BJ (cell line): Measurements from ENCODE around the gene CASKIN2. TPM values are rescaled to one million over a fixed set of nuclear protein-coding genes. Genes with fewer than 3 reads are reported as not detected.

ENCODE experiments used
- CTCF ChIA-PET: fragments of 350-600 bp; formaldehyde crosslinking; extraction: SDS; loops from one replicate; lab custom pipeline; 2021; ENCODE audit warnings: antibody characterized with exemption, inconsistent platforms; lab: Yijun Ruan, JAX
- POLR2A ChIA-PET: fragments of 300-600 bp; sonication (Branson Sonifier 250); formaldehyde crosslinking; extraction: SDS; loops from one replicate; lab custom pipeline; 2021; ENCODE audit warnings: antibody characterized with exemption; lab: Charles Lee
- DNase-seq: peaks from one replicate; pipeline ENCODE4 v3.0.0-alpha.2; 2011; ENCODE audit warnings: low read depth
- H3K27me3 ChIP-seq: 2 replicates; pipeline ENCODE4 v1.6.0; 2011; ENCODE audit warnings: low read length; ENCODE audit not compliant: control insufficient read depth, insufficient read depth
- H3K36me3 ChIP-seq: 2 replicates; pipeline ENCODE4 v1.5.1; 2011; ENCODE audit warnings: low read length; ENCODE audit not compliant: control insufficient read depth, insufficient read depth
- H3K4me3 ChIP-seq: 2 replicates; pipeline ENCODE4 v1.5.1; 2011; ENCODE audit warnings: low read depth, mild to moderate bottlenecking, control low read depth, low read length
- polyA plus RNA-seq: library from polyadenylated mRNA; depleted of rRNA; stranded (reverse); fragments of >200 nt; gene quantifications from 2 replicates; pipeline ENCODE4 v1.2.3, GENCODE V29; 2011
- TF ChIP-seq, protein P1 (sequence below): IDR thresholded peaks from 2 replicates; pipeline ENCODE4 v1.5.1; 2011; ENCODE audit warnings: low read depth, mild to moderate bottlenecking, control low read depth, inconsistent platforms, low read length, moderate library complexity; ENCODE audit not compliant: insufficient read depth

The CASKIN2 gene
- polyA plus RNA-seq, 1 experiment, result 4.8 TPM

DNA sequence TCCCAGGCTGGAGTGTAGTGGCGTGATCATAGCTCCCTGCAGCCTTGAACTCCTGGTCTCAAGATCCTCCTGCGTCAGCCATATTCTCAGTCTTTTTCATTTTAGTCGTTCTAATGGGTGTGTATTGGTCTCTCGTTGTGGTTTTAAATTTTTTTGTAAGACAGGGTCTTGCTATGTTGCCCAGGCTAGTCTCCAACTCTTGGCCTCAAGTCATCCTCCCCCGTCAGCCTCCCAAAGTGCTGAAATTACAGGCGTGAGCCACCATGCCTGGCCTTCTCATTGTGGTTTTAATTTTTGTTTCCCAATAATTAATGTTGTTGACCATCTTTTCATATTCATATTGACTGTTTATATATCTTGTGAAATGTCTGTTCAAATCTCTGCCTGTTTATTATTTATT is 50.3 kb downstream of the CASKIN2 start:
- H3K27me3 ChIP-seq, result no peaks in the 10 kb centered on the region
- ChIA-PET POLR2A (no interaction called here), CTCF (interaction anchor here (0.7 kb wide), 1 partner anchor 463 kb away, joined by 3 read pairs; no protein-coding TSS in a partner anchor)

DNA sequence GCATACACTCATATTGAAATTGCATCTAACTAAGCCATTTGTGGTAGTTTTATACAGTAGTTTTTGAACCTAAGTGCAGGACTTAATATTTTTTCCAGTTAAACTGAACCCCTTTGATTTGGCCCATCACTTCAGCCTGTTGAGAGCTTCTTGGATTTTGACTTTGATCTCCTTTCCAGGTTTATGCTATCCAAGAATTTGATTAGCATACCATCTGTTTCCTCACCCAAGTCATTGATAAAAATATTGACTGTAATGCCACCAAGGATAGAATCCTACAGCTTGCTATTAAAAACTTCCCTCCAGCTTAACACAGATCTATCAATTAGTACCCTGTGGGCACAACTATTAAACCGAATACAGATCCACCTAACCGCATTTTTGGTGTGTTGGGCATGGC is 51.7 kb downstream of the CASKIN2 start:
- H3K4me3 ChIP-seq, result no peak overlapping the region
- TF ChIP-seq, protein P1, sequence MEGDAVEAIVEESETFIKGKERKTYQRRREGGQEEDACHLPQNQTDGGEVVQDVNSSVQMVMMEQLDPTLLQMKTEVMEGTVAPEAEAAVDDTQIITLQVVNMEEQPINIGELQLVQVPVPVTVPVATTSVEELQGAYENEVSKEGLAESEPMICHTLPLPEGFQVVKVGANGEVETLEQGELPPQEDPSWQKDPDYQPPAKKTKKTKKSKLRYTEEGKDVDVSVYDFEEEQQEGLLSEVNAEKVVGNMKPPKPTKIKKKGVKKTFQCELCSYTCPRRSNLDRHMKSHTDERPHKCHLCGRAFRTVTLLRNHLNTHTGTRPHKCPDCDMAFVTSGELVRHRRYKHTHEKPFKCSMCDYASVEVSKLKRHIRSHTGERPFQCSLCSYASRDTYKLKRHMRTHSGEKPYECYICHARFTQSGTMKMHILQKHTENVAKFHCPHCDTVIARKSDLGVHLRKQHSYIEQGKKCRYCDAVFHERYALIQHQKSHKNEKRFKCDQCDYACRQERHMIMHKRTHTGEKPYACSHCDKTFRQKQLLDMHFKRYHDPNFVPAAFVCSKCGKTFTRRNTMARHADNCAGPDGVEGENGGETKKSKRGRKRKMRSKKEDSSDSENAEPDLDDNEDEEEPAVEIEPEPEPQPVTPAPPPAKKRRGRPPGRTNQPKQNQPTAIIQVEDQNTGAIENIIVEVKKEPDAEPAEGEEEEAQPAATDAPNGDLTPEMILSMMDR, result no peak
- POLR2A ChIA-PET, result no interaction called here
- no peaks in the 10 kb centered on the region for H3K27me3 ChIP-seq
- no peaks in the 10 kb centered on the region for H3K36me3 ChIP-seq
- no peak for DNase-seq
- CTCF ChIA-PET, result interaction anchor here (0.7 to 1.2 kb wide), 2 partner anchors 11 to 18 kb away, joined by 3 to 8 read pairs; no protein-coding TSS in a partner anchor

More for the DNA sequence above, 50.3 kb downstream of the CASKIN2 start:
- DNase-seq, result no peak
- Histone ChIP-seq H3K4me3 (no peak overlapping the region), H3K36me3 (no peaks in the 10 kb centered on the region)
- TF ChIP-seq, protein P1, result no peak

DNA sequence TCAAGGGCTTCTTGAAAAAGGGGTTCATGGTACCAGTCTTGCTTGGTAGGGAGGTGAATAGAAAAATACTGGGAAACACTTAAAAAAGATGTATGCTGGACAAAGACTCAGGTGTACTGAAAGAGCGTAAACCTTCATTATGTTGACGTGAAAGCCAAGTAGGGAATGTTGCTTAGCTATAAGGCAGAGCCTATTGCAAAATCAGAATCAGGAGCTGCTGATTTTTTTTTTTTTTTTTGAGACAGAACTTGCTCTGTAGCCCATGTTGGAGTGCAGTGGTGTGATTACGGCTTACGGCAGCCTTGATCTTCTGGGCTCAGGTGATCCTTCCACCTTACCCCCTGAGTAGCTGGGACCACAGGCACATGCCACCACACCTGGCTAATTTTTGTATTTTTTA is 55.0 kb downstream of the CASKIN2 start:
- no peak for DNase-seq
- Histone ChIP-seq H3K4me3 (no peak overlapping the region), H3K36me3 (no peaks in the 10 kb centered on the region), H3K27me3 (no peaks in the 10 kb centered on the region)
- POLR2A ChIA-PET, result no interaction called here
- TF ChIP-seq, protein P1, result no peak
- CTCF ChIA-PET, result interaction anchor here (1.0 kb wide), 1 partner anchor 56 kb away, joined by 3 read pairs; the partner anchor contains the start of gene TSEN54

DNA sequence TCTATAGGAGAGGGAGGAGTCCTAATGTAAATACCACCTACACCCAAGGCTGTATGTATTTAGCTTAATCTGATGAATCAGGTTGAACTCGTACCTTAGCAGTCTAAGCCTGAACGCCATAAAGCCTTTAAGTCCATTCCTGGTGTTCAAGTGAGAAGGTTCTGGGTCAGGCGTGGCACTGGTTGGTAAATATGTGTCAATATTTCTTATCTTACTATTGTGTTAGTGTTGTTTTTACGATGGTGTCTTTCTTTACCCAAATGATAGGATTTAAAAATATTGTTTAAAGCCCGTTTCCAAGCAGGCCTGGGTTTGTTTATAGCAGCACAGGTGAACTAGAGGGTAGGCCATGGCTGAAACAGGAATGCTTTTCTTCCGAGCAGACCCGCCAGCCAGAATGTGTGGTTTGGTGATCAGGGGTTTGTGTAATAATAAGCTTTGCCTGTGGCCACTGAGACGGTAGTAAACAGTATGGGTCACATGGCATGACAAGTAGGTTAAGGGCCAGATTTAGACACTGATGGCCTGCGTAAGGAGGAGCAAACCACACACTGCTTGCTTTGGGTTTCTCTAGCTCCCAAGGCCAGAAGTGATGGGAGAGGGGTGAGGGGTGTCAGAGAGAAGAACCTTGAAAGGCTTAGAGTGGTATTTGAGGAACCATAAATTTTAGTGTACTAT is 55.6 kb downstream of the CASKIN2 start:
- TF ChIP-seq, protein P1, result no peak
- POLR2A ChIA-PET, result no interaction called here
- Histone ChIP-seq H3K36me3 (no peaks in the 10 kb centered on the region), H3K27me3 (no peaks in the 10 kb centered on the region), H3K4me3 (no peak overlapping the region)
- CTCF ChIA-PET, result interaction anchor here (1.0 kb wide), 1 partner anchor 57 kb away, joined by 3 read pairs; the partner anchor contains the start of gene TSEN54
- DNase-seq, result no peak

DNA sequence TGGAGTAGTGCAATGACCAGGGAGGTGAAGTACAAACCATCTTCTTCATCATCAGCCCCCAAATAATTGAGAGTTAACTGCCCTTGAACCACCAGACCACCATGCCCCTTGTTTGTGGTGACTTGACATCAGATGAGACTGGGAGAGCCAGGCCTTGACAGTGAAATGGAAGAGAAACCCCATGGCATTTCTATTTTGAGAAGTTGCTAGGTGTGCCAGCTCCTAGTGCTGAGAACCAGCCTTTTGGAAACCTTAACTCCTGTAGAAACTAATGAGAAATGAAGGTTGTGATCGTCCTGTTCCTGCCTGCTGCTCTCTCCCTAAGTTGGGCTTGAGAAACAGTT is 56.1 kb downstream of the CASKIN2 start:
- no peak overlapping the region for H3K4me3 ChIP-seq
- TF ChIP-seq, protein P1, result no peak
- no peaks in the 10 kb centered on the region for H3K27me3 ChIP-seq
- no peaks in the 10 kb centered on the region for H3K36me3 ChIP-seq
- ChIA-PET CTCF (interaction anchor here (0.6 to 1.0 kb wide), 2 partner anchors 20 to 25 kb away, joined by 3 to 4 read pairs; no protein-coding TSS in a partner anchor), POLR2A (no interaction called here)
- no peak for DNase-seq
